Neuronal stem cell (in vitro differentiated cells): ENCODE measurements around the gene SEMA6A.

Experiments
- DNase-seq: peaks from one replicate; pipeline ENCODE4 v3.0.0-alpha.2; 2013; ENCODE audit warnings: low spot score
- H2AFZ ChIP-seq: one replicate; pipeline ENCODE4 v1.6.1; 2013; ENCODE audit warnings: mild to moderate bottlenecking, low read length, inconsistent platforms
- H2AK5ac ChIP-seq: 2 replicates; pipeline ENCODE4 v1.6.1; 2013; ENCODE audit warnings: low read depth, mild to moderate bottlenecking, inconsistent platforms, low read length, moderate library complexity, mixed read lengths
- H2BK120ac ChIP-seq: 2 replicates; pipeline ENCODE4 v1.6.1; 2013; ENCODE audit warnings: low read depth, mild to moderate bottlenecking, inconsistent platforms, low read length, moderate library complexity, mixed read lengths
- H2BK12ac ChIP-seq: one replicate; pipeline ENCODE4 v1.6.1; 2013; ENCODE audit warnings: low read length, inconsistent platforms
- H2BK15ac ChIP-seq: 2 replicates; pipeline ENCODE4 v1.6.1; 2013; ENCODE audit warnings: mild to moderate bottlenecking, low read length, inconsistent platforms, mixed read lengths
- H2BK5ac ChIP-seq: one replicate; pipeline ENCODE4 v1.6.1; 2013; ENCODE audit warnings: inconsistent platforms, mild to moderate bottlenecking, low read length, moderate library complexity
- H3K14ac ChIP-seq: one replicate; pipeline ENCODE4 v1.6.1; 2013; ENCODE audit warnings: low read length, inconsistent platforms
- H3K18ac ChIP-seq: 2 replicates; pipeline ENCODE4 v1.6.1; 2013; ENCODE audit warnings: low read length, inconsistent platforms
- H3K23ac ChIP-seq: 2 replicates; pipeline ENCODE4 v1.6.1; 2013; ENCODE audit warnings: low read depth, mild to moderate bottlenecking, mixed read lengths, low read length, inconsistent platforms; ENCODE audit not compliant: poor library complexity
- H3K27ac ChIP-seq: replicated peaks from 3 replicates; pipeline ENCODE4 v1.5.1; 2013; ENCODE audit warnings: low read length, inconsistent platforms
- H3K27me3 ChIP-seq, 3 experiments: 2 replicates each; pipeline ENCODE4 v1.6.1; 2013; ENCODE audit warnings: low read length in 3 of 3, mild to moderate bottlenecking in 2 of 3, inconsistent platforms in 1 of 3, low read depth in 1 of 3, mixed read lengths in 1 of 3, moderate library complexity in 1 of 3; ENCODE audit not compliant: control insufficient read depth in 3 of 3, insufficient read depth in 3 of 3
- H3K36me3 ChIP-seq, 2 donors: replicated peaks in 1 of 2; 2 replicates each; pipeline ENCODE4 v1.6.1; 2013; ENCODE audit warnings: low read length in 2 of 2; ENCODE audit not compliant: control insufficient read depth in 2 of 2, insufficient read depth in 2 of 2
- H3K4ac ChIP-seq: 2 replicates; pipeline ENCODE4 v1.6.1; 2013; ENCODE audit warnings: inconsistent platforms, mild to moderate bottlenecking, low read length, moderate library complexity
- H3K4me1 ChIP-seq, 2 donors: 1 replicate in 1 of 2; 2 replicates in 1 of 2; pipeline ENCODE4 v1.6.1; 2013; ENCODE audit warnings: low read length in 2 of 2, low read depth in 1 of 2; ENCODE audit not compliant: control insufficient read depth in 2 of 2, insufficient read depth in 1 of 2
- H3K4me2 ChIP-seq: one replicate; pipeline ENCODE4 v1.6.1; 2013; ENCODE audit warnings: mild to moderate bottlenecking, low read length, inconsistent platforms; ENCODE audit not compliant: insufficient read depth, poor library complexity, severe bottlenecking
- H3K4me3 ChIP-seq, 2 donors: 2 replicates each; pipeline ENCODE4 v1.5.1; 2013; ENCODE audit warnings: low read length in 2 of 2, mild to moderate bottlenecking in 2 of 2, inconsistent platforms in 1 of 2, moderate library complexity in 1 of 2
- H3K79me1 ChIP-seq: one replicate; pipeline ENCODE4 v1.6.1; 2013; ENCODE audit warnings: low read depth, mild to moderate bottlenecking, inconsistent platforms, low read length, moderate library complexity
- H3K9ac ChIP-seq: one replicate; pipeline ENCODE4 v1.6.1; 2013; ENCODE audit warnings: mild to moderate bottlenecking, low read depth, low read length, inconsistent platforms; ENCODE audit not compliant: poor library complexity
- H3K9me3 ChIP-seq, 2 donors: replicated peaks in 1 of 2; 2 replicates each; pipeline versions ENCODE3 to v1.6.1; 2013; ENCODE audit warnings: low read length in 2 of 2, mild to moderate bottlenecking in 2 of 2, inconsistent platforms in 1 of 2, low read depth in 1 of 2, mixed read lengths in 1 of 2, moderate library complexity in 1 of 2; ENCODE audit not compliant: control insufficient read depth in 2 of 2, insufficient read depth in 1 of 2
- H4K8ac ChIP-seq: one replicate; pipeline ENCODE4 v1.6.1; 2013; ENCODE audit warnings: low read depth, mild to moderate bottlenecking, inconsistent platforms, low read length, moderate library complexity
- H4K91ac ChIP-seq: one replicate; pipeline ENCODE4 v1.6.1; 2013; ENCODE audit warnings: low read length, low read depth, mild to moderate bottlenecking, inconsistent platforms; ENCODE audit not compliant: poor library complexity
- WGBS, 2 donors: extraction: QIAGEN DNeasy Blood & Tissue Kit; methylation state at CpG; one replicate each; pipeline ENCODE4 v1.1.7; 2013; ENCODE audit warnings: missing lambda C conversion rate in 2 of 2, mixed read lengths in 1 of 2; ENCODE audit not compliant: insufficient read length in 2 of 2, insufficient replicate concordance in 1 of 2; ENCODE audit errors: extremely low coverage in 2 of 2; 5-methylcytosine and 5-hydroxymethylcytosine counted together

Gene SEMA6A

GRCh38 chr5:116504593-116505166 lies 69.9 kb downstream of the SEMA6A start:
- Histone ChIP-seq H2BK12ac (no peak overlapping the region), H3K4me2 (no peak overlapping the region), H2BK5ac (no peak overlapping the region), H3K4me3 (no peak overlapping the region), H3K23ac (no peak overlapping the region), H3K14ac (no peak overlapping the region), H3K79me1 (peaks cover 5% of the 10 kb centered on the region), H4K91ac (no peak overlapping the region), H3K9me3 (no peaks in the 10 kb centered on the region), H2AK5ac (no peak overlapping the region), H3K4ac (no peak overlapping the region), H3K27me3 (no peaks in the 10 kb centered on the region), H2BK15ac (no peak overlapping the region), H2BK120ac (no peak overlapping the region), H3K9ac (no peak overlapping the region), H3K4me1 (peaks cover 2 to 4% of the 10 kb centered on the region in 2 donors), H3K36me3 (peaks cover 0 to 9% of the 10 kb centered on the region in 2 donors), H4K8ac (no peak overlapping the region), H2AFZ (no peak overlapping the region), H3K27ac (no peak overlapping the region), H3K18ac (no peak overlapping the region)
- DNase-seq: no peak
- WGBS, 2 donors: no CpG with 5 or more reads among the region's 8 CpGs

GRCh38 chr5:116502616-116503015 lies 72.0 kb downstream of the SEMA6A start:
- H3K9me3 ChIP-seq: no peaks in the 10 kb centered on the region
- H3K4me2 ChIP-seq: no peak overlapping the region
- H2BK5ac ChIP-seq: no peak overlapping the region
- H3K9ac ChIP-seq: no peak overlapping the region
- H3K4me1 ChIP-seq: peaks cover 10 to 13% of the 10 kb centered on the region in 2 donors
- H2BK15ac ChIP-seq: no peak overlapping the region
- no peak overlapping the region for H2AFZ ChIP-seq
- no peak overlapping the region for H2BK120ac ChIP-seq
- no peak overlapping the region for H3K4me3 ChIP-seq
- no peak overlapping the region for H3K4ac ChIP-seq
- peaks cover 0 to 9% of the 10 kb centered on the region in 2 donors for H3K36me3 ChIP-seq
- H2BK12ac ChIP-seq: no peak overlapping the region
- H3K27me3 ChIP-seq: no peaks in the 10 kb centered on the region
- H3K14ac ChIP-seq: no peak overlapping the region
- H4K8ac ChIP-seq: no peak overlapping the region
- H4K91ac ChIP-seq: no peak overlapping the region
- no peak overlapping the region for H2AK5ac ChIP-seq
- no peak for DNase-seq
- H3K79me1 ChIP-seq: no peaks in the 10 kb centered on the region
- H3K23ac ChIP-seq: no peak overlapping the region
- H3K27ac ChIP-seq: no peak overlapping the region
- no peak overlapping the region for H3K18ac ChIP-seq
- WGBS, 2 donors: no CpG with 5 or more reads among the region's 3 CpGs

- H3K14ac ChIP-seq: no peak overlapping the region
- no peak overlapping the region for H3K23ac ChIP-seq
- no peak overlapping the region for H3K4ac ChIP-seq
- H3K4me2 ChIP-seq: no peak overlapping the region
- no peaks in the 10 kb centered on the region for H3K79me1 ChIP-seq
- H3K4me3 ChIP-seq: no peak overlapping the region
- no peak overlapping the region for H2BK15ac ChIP-seq
- no peak overlapping the region for H3K27ac ChIP-seq
- peaks cover 8 to 13% of the 10 kb centered on the region in 2 donors for H3K4me1 ChIP-seq
- no CpG with 5 or more reads among the region's 4 CpGs for WGBS, 2 donors
- H3K9ac ChIP-seq: no peak overlapping the region
- no peaks in the 10 kb centered on the region for H3K9me3 ChIP-seq
- H2AFZ ChIP-seq: no peak overlapping the region
- no peak overlapping the region for H4K8ac ChIP-seq
- H2BK5ac ChIP-seq: no peak overlapping the region
- H2BK120ac ChIP-seq: no peak overlapping the region
- no peak overlapping the region for H2BK12ac ChIP-seq
- H3K36me3 ChIP-seq: peaks cover 0 to 9% of the 10 kb centered on the region in 2 donors
- H3K27me3 ChIP-seq: no peaks in the 10 kb centered on the region
- no peak overlapping the region for H3K18ac ChIP-seq
- DNase-seq: no peak
- H2AK5ac ChIP-seq: no peak overlapping the region
- no peak overlapping the region for H4K91ac ChIP-seq
These were observed 72.5 kb downstream of the SEMA6A start for GRCh38 chr5:116502138-116502537.

GRCh38 chr5:116498503-116499048 lies 76.0 kb downstream of the SEMA6A start:
- Histone ChIP-seq H3K4me2 (no peak overlapping the region), H4K8ac (no peak overlapping the region), H4K91ac (no peak overlapping the region), H3K14ac (no peak overlapping the region), H3K9me3 (peaks cover 0 to 2% of the 10 kb centered on the region in 2 donors), H3K4ac (no peak overlapping the region), H3K27ac (no peak overlapping the region), H2AFZ (no peak overlapping the region), H2BK12ac (no peak overlapping the region), H3K79me1 (no peaks in the 10 kb centered on the region), H3K9ac (no peak overlapping the region), H3K18ac (no peak overlapping the region), H3K4me3 (no peak overlapping the region), H2BK120ac (no peak overlapping the region), H2AK5ac (no peak overlapping the region), H3K23ac (no peak overlapping the region), H3K36me3 (peaks cover 0 to 22% of the 10 kb centered on the region in 2 donors), H3K27me3 (no peaks in the 10 kb centered on the region), H2BK5ac (no peak overlapping the region), H3K4me1 (peaks cover 19 to 31% of the 10 kb centered on the region in 2 donors), H2BK15ac (no peak overlapping the region)
- no peak for DNase-seq
- no CpG with 5 or more reads among the region's 4 CpGs for WGBS, 2 donors
